ENCODE results near the gene HIGD1A. TPM values are rescaled to one million over a fixed set of nuclear protein-coding genes. Genes with fewer than 3 reads are reported as not detected.

The HIGD1A gene
- polyA plus RNA-seq, 1 of the 3 experiments (the other 2 are of a cell fraction): 72.1 TPM

- WGBS (ENCODE audit: low lambda C conversion rate): 81% methylated on average over 16 of the region's 23 CpGs
- peaks cover 0 to 13% of the 10 kb centered on the region in 2 experiments; a peak in 3 of 4 replicates for H3K4me1 ChIP-seq (ENCODE audit: control insufficient read depth in 1 of 2, insufficient read depth in 2 of 2, low read depth in 1 of 2, low read length in 1 of 2)
- H3F3A ChIP-seq (replicated peaks; ENCODE audit: insufficient read depth): peaks cover 9% of the 10 kb centered on the region
- no peaks in the 10 kb centered on the region for H3K9me2 ChIP-seq
- DNase-seq: peak; percentile 21
- H3K36me3 ChIP-seq (replicated peaks in 1 of 2; ENCODE audit: control insufficient read depth in 1 of 2, insufficient read depth in 2 of 2, low read length in 1 of 2): peaks cover 3 to 15% of the 10 kb centered on the region in 2 experiments
- H4K20me1 ChIP-seq (ENCODE audit: insufficient read depth): peaks cover 1% of the 10 kb centered on the region; the same call in 1 of the 2 replicates
- H3K4me2 ChIP-seq: peak overlapping the region; percentile 87
- peak overlapping the region; percentile 96 for H2AFZ ChIP-seq (ENCODE audit: low read depth)
- H3K9me3 ChIP-seq: no peaks in the 10 kb centered on the region
- no peak overlapping the region for H3K9ac ChIP-seq
- TF ChIP-seq YY1 (IDR thresholded peaks at IDR 0.05; ENCODE audit: low read depth) (no peak), JUND (IDR thresholded peaks at IDR 0.05) (no peak), EP300 (IDR thresholded peaks at IDR 0.05; ENCODE audit: borderline replicate concordance in 1 of 2, low read depth in 1 of 2, low read length in 1 of 2) (no peak)
- TF ChIP-seq, protein P1, sequence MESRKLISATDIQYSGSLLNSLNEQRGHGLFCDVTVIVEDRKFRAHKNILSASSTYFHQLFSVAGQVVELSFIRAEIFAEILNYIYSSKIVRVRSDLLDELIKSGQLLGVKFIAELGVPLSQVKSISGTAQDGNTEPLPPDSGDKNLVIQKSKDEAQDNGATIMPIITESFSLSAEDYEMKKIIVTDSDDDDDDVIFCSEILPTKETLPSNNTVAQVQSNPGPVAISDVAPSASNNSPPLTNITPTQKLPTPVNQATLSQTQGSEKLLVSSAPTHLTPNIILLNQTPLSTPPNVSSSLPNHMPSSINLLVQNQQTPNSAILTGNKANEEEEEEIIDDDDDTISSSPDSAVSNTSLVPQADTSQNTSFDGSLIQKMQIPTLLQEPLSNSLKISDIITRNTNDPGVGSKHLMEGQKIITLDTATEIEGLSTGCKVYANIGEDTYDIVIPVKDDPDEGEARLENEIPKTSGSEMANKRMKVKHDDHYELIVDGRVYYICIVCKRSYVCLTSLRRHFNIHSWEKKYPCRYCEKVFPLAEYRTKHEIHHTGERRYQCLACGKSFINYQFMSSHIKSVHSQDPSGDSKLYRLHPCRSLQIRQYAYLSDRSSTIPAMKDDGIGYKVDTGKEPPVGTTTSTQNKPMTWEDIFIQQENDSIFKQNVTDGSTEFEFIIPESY (IDR thresholded peaks at IDR 0.05; ENCODE audit: borderline replicate concordance, low read depth): no peak
- POLR2A ChIA-PET: interaction anchor here (1.2 kb wide), 1 partner anchor 14 kb away, joined by 5 read pairs; no protein-coding TSS in a partner anchor
- CTCF ChIA-PET: interaction anchor here (0.6 to 3.6 kb wide), 5 partner anchors 14 to 191 kb away, joined by 3 to 16 read pairs (median 4); no protein-coding TSS in a partner anchor
- no peaks in the 10 kb centered on the region for H3K27me3 ChIP-seq (ENCODE audit: insufficient read depth)
- H3K4me3 ChIP-seq (ENCODE audit: low read depth in 2 of 2, low read length in 1 of 2): peak overlapping the region; percentile 85 to 89
- H3K27ac ChIP-seq (ENCODE audit: low read depth in 2 of 2, low read length in 1 of 2): no peak overlapping the region
- H3K79me2 ChIP-seq (ENCODE audit: insufficient read depth): peaks cover 37% of the 10 kb centered on the region
Measured at GRCh38 chr3:42805141-42805821, 991 bp upstream of the HIGD1A start.

- ChIA-PET POLR2A (interaction anchor here (1.2 kb wide), 1 partner anchor 15 kb away, joined by 5 read pairs; no protein-coding TSS in a partner anchor), CTCF (interaction anchor here (0.6 to 3.5 kb wide), 5 partner anchors 15 to 191 kb away, joined by 3 to 16 read pairs (median 4); no protein-coding TSS in a partner anchor)
- Histone ChIP-seq H3F3A (replicated peaks; ENCODE audit: insufficient read depth) (peaks cover 9% of the 10 kb centered on the region), H3K9ac (peak overlapping the region; percentile 79), H3K9me3 (no peaks in the 10 kb centered on the region), H3K4me3 (ENCODE audit: low read depth in 2 of 2, low read length in 1 of 2) (peak overlapping the region; percentile 85 to 89), H3K27me3 (ENCODE audit: insufficient read depth) (no peaks in the 10 kb centered on the region), H4K20me1 (ENCODE audit: insufficient read depth) (peaks cover 5% of the 10 kb centered on the region; the same call in 1 of the 2 replicates), H2AFZ (ENCODE audit: low read depth) (peak overlapping the region; percentile 96), H3K79me2 (ENCODE audit: insufficient read depth) (peaks cover 42% of the 10 kb centered on the region), H3K9me2 (no peaks in the 10 kb centered on the region), H3K27ac (ENCODE audit: low read depth in 2 of 2, low read length in 1 of 2) (peak overlapping the region; percentile 55 to 91; a peak in 2 of 4 replicates), H3K4me1 (ENCODE audit: control insufficient read depth in 1 of 2, insufficient read depth in 2 of 2, low read depth in 1 of 2, low read length in 1 of 2) (peaks cover 0 to 13% of the 10 kb centered on the region in 2 experiments; a peak in 3 of 4 replicates), H3K4me2 (peak overlapping the region; percentile 87), H3K36me3 (replicated peaks in 1 of 2; ENCODE audit: control insufficient read depth in 1 of 2, insufficient read depth in 2 of 2, low read length in 1 of 2) (peaks cover 3 to 15% of the 10 kb centered on the region in 2 experiments)
- TF ChIP-seq RCOR1 (IDR thresholded peaks at IDR 0.05; ENCODE audit: low read length) (no peak), FOXM1 (IDR thresholded peaks at IDR 0.05; ENCODE audit: low read depth) (no peak), PBX3 (IDR thresholded peaks at IDR 0.05) (no peak), RAD21 (IDR thresholded peaks at IDR 0.05; ENCODE audit: low read length) (no peak), TAF1 (IDR thresholded peaks at IDR 0.05; ENCODE audit: borderline replicate concordance, low read depth, low read length) (no peak), SIN3A (IDR thresholded peaks at IDR 0.05; ENCODE audit: borderline replicate concordance, low read depth, low read length) (no peak), USF2 (IDR thresholded peaks at IDR 0.05; ENCODE audit: borderline replicate concordance, low read depth, low read length) (no peak), FOSL2 (IDR thresholded peaks at IDR 0.05; ENCODE audit: borderline replicate concordance, low read depth) (no peak), CHD2 (IDR thresholded peaks at IDR 0.05; ENCODE audit: low read length, partially characterized antibody) (no peak), RXRA (IDR thresholded peaks at IDR 0.05; ENCODE audit: borderline replicate concordance, low read depth) (no peak), JUND (IDR thresholded peaks at IDR 0.05) (no peak), ELF1 (IDR thresholded peaks at IDR 0.05) (no peak), NRF1 (IDR thresholded peaks at IDR 0.05; ENCODE audit: low read depth, low read length) (no peak), GABPA (IDR thresholded peaks at IDR 0.05; ENCODE audit: low read depth) (no peak)
- TF ChIP-seq, protein P1 (IDR thresholded peaks at IDR 0.05; ENCODE audit: borderline replicate concordance, low read depth): no peak
- TF ChIP-seq, protein P2, sequence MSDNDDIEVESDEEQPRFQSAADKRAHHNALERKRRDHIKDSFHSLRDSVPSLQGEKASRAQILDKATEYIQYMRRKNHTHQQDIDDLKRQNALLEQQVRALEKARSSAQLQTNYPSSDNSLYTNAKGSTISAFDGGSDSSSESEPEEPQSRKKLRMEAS (IDR thresholded peaks at IDR 0.05; ENCODE audit: low read depth): no peak
- no peak for DNase-seq
- whole genome bisulfite sequencing (ENCODE audit: low lambda C conversion rate): 2% methylated on average over 12 of the region's 13 CpGs
Measured at GRCh38 chr3:42804831-42805132, 492 bp upstream of the HIGD1A start.

All from SK-N-SH (cell line).